PFSK-1 (cell line): ENCODE results near the gene PLA2G4E.

Experiments
- POLR2AphosphoS5 ChIP-seq: IDR thresholded peaks from 2 replicates; pipeline ENCODE4 v1.6.1; 2012; ENCODE audit warnings: low read depth, mild to moderate bottlenecking, control low read depth, low read length, moderate library complexity
- SIN3A ChIP-seq: IDR thresholded peaks from 2 replicates; pipeline ENCODE4 v1.6.1; 2012; ENCODE audit warnings: mild to moderate bottlenecking, low read length, moderate library complexity, borderline replicate concordance; ENCODE audit not compliant: insufficient read depth
- TAF1 ChIP-seq: IDR thresholded peaks from 2 replicates; pipeline ENCODE4 v1.6.1; 2012; ENCODE audit warnings: low read length, control low read depth, borderline replicate concordance; ENCODE audit not compliant: insufficient read depth

DNA sequence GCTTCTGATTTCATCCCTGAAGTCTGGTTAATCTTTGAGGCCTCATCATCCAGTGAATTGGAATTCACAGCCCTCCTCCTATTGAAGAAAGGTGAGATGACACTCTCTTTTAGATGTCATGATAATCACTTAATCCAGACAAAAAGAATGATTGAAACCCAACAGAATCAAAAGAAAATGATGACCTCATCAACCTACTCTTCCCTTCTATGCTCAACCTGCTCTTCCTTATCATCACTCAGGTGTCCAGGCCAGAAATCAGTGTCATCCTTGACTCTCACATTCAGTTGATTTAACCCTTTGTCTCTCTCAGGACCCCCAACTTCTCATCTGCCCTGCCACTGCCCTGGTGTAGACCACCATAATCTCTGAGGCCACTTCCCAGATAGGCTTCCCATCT, 11.8 kb downstream of the PLA2G4E start:
- TF ChIP-seq POLR2AphosphoS5 = no peak
- no peak for TF ChIP-seq TAF1
- TF ChIP-seq SIN3A = no peak
